PFSK-1 (cell line): ENCODE data around the gene DHRS12.

ENCODE experiments used
- FOXP2 ChIP-seq: optimal IDR thresholded peaks from 2 replicates; pipeline ENCODE3; 2011; ENCODE audit warnings: borderline replicate concordance, control low read depth, inconsistent platforms; ENCODE audit not compliant: insufficient read depth; ENCODE audit errors: extremely low read length, extremely low read depth
- POLR2AphosphoS5 ChIP-seq: IDR thresholded peaks from 2 replicates; pipeline ENCODE4 v1.6.1; 2012; ENCODE audit warnings: low read depth, mild to moderate bottlenecking, control low read depth, low read length, moderate library complexity
- SIN3A ChIP-seq: IDR thresholded peaks from 2 replicates; pipeline ENCODE4 v1.6.1; 2012; ENCODE audit warnings: mild to moderate bottlenecking, low read length, moderate library complexity, borderline replicate concordance; ENCODE audit not compliant: insufficient read depth
- TAF1 ChIP-seq: IDR thresholded peaks from 2 replicates; pipeline ENCODE4 v1.6.1; 2012; ENCODE audit warnings: low read length, control low read depth, borderline replicate concordance; ENCODE audit not compliant: insufficient read depth
- TF ChIP-seq, protein P1 (sequence below), 2 experiments: IDR thresholded peaks; 2 replicates each; pipeline versions ENCODE4 v1.6.1 to v1.8.0; 2011 to 2012; ENCODE audit warnings: low read depth in 2 of 2, low read length in 2 of 2, control low read depth in 1 of 2, inconsistent platforms in 1 of 2, mild to moderate bottlenecking in 1 of 2, moderate library complexity in 1 of 2; ENCODE audit not compliant: insufficient read depth in 1 of 2

Gene DHRS12

DNA sequence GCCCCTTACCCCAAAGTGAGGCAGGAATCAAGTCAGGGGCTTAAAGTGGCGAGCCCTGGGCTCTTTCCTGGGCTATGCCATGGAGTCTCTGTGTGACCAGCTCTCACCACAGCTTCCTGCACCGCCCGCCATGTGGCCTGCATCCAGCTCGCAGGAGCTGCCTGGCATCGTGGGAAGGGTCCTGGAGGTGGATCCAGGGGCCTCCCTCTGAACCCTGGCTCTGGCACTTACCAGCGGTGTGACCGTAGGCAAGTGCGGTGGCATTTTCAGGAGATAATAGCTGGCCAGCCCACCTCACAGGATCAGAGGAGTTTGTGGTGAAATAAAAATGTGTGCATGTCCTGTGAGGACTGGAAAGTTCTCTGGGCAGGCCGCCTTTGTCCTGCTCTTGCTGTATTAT lies 26.0 kb downstream of the DHRS12 start:
- TF ChIP-seq SIN3A (no peak), TAF1 (no peak), POLR2AphosphoS5 (no peak), FOXP2 (no peak)
- TF ChIP-seq, protein P1, sequence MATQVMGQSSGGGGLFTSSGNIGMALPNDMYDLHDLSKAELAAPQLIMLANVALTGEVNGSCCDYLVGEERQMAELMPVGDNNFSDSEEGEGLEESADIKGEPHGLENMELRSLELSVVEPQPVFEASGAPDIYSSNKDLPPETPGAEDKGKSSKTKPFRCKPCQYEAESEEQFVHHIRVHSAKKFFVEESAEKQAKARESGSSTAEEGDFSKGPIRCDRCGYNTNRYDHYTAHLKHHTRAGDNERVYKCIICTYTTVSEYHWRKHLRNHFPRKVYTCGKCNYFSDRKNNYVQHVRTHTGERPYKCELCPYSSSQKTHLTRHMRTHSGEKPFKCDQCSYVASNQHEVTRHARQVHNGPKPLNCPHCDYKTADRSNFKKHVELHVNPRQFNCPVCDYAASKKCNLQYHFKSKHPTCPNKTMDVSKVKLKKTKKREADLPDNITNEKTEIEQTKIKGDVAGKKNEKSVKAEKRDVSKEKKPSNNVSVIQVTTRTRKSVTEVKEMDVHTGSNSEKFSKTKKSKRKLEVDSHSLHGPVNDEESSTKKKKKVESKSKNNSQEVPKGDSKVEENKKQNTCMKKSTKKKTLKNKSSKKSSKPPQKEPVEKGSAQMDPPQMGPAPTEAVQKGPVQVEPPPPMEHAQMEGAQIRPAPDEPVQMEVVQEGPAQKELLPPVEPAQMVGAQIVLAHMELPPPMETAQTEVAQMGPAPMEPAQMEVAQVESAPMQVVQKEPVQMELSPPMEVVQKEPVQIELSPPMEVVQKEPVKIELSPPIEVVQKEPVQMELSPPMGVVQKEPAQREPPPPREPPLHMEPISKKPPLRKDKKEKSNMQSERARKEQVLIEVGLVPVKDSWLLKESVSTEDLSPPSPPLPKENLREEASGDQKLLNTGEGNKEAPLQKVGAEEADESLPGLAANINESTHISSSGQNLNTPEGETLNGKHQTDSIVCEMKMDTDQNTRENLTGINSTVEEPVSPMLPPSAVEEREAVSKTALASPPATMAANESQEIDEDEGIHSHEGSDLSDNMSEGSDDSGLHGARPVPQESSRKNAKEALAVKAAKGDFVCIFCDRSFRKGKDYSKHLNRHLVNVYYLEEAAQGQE (IDR thresholded peaks at IDR 0.05; ENCODE audit: insufficient read depth in 1 of 2, low read depth in 2 of 2, low read length in 2 of 2): no peak

DNA sequence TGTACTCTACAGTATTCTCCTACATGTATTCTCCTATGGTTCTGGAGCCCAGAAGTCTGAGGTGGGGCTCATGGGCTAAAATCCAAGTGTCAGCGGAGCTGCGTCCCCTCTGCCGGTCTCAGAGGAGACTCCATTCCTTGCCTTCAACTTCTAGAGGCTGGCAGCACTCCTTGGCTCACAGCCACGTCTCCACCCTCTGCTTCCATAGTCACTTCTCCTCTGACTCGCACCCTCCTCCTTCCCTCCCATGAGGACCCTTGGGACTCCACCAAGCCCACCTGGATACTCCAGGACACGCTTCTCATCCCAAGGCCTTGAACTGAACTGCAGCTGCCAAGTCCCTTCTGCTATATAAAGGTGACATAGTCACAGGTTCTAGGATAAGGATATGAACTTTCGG lies 27.8 kb downstream of the DHRS12 start:
- TF ChIP-seq TAF1: no peak

GRCh38 chr13:51773515-51773914 lies 30.4 kb downstream of the DHRS12 start:
- TF ChIP-seq, protein P1 (IDR thresholded peaks at IDR 0.05; ENCODE audit: insufficient read depth in 1 of 2, low read depth in 2 of 2, low read length in 2 of 2): no peak
- no peak for TF ChIP-seq POLR2AphosphoS5

DNA sequence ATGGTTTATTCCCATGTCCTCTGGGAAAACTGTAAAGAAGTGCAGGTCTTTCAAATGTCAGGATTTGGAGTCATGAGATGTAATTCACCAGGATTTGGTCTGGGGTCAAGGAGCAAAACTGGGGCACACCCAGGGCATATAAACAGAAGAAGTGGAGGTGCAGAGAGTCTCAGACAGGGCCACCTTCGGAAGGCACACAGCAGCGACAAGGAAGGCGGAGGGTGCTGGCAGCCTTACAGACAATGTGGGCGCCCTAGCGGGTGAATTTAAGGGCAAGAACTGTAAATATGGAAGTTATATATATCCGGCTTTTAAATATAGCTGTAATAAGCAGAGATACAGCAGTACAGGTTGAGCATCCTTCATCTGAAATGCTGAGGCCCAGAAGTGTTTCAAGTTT lies 31.2 kb downstream of the DHRS12 start:
- TF ChIP-seq POLR2AphosphoS5 (no peak), SIN3A (no peak), FOXP2 (no peak), TAF1 (no peak)
- TF ChIP-seq, protein P1 (IDR thresholded peaks at IDR 0.05; ENCODE audit: insufficient read depth in 1 of 2, low read depth in 2 of 2, low read length in 2 of 2): no peak

GRCh38 chr13:51772105-51772455 lies 31.9 kb downstream of the DHRS12 start:
- no peak for TF ChIP-seq POLR2AphosphoS5
- TF ChIP-seq SIN3A: no peak
- TF ChIP-seq, protein P1 (IDR thresholded peaks at IDR 0.05; ENCODE audit: insufficient read depth in 1 of 2, low read depth in 2 of 2, low read length in 2 of 2): no peak
- TF ChIP-seq FOXP2: no peak
- no peak for TF ChIP-seq TAF1

- no peak for TF ChIP-seq FOXP2
Observed at GRCh38 chr13:51771418-51772104, 32.4 kb downstream of the DHRS12 start.
